ENCODE data around the gene DNMT3A.

DNA sequence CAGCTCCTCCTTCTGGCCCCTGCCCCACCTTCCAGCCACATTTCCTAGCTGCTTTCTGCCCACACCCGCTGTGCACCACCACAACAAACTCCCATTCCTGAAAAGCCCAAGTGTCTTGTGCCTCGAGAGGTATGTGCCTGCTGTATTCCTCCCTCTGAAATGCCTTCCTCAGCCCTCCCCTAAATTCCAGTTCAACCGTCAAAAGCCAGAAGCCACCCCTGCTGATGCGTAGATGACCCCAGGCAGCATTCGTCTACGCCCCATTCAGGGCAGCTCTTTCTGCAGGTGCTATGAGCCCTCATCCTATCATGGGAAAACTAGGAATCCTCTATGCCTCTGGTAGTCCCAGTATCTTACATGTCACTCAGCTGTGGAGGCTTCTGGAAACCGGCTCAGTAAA, 71.7 kb downstream of the DNMT3A start:
- TF ChIP-seq POLR2AphosphoS5 (IDR thresholded peaks at IDR 0.05; ENCODE audit: borderline replicate concordance, low read depth, low read length) (no peak), EZH2 (IDR thresholded peaks at IDR 0.05) (no peak)
